HT1080 (cell line): Measurements from ENCODE around the gene CCNH. TPM values are rescaled to one million over a fixed set of nuclear protein-coding genes. Genes with fewer than 3 reads are reported as not detected.

ENCODE experiments used
- DNase-seq: peaks from one replicate; pipeline ENCODE4 v3.0.0-alpha.2; 2015; ENCODE audit warnings: low read depth
- small RNA-seq: library from RNA; depleted of rRNA; stranded (forward); fragments of <200 nt; gene quantifications from one replicate; pipeline ENCODE3, GENCODE V24; 2014
- total RNA-seq: library from RNA; depleted of rRNA; stranded (reverse); fragments of >200 nt; shearing (Covaris generic); gene quantifications from 2 replicates; pipeline ENCODE4 v1.2.3, GENCODE V29; 2014; rRNA removed

Gene CCNH
- total RNA-seq, 1 experiment from 2014 or later: 96.5 TPM

GRCh38 chr5:87361536-87362213 is 51.1 kb downstream of the CCNH start:
- no peak for DNase-seq

- DNase-seq: no peak
Measured at GRCh38 chr5:87361031-87361445, 51.7 kb downstream of the CCNH start.

- DNase-seq: no peak
Measured at GRCh38 chr5:87360132-87360531, 52.6 kb downstream of the CCNH start.

GRCh38 chr5:87359106-87359505 is 53.6 kb downstream of the CCNH start:
- no peak for DNase-seq

GRCh38 chr5:87354496-87354895 is 58.2 kb downstream of the CCNH start:
- no peak for DNase-seq

- no peak for DNase-seq
Measured at GRCh38 chr5:87347841-87348240, 64.9 kb downstream of the CCNH start.

GRCh38 chr5:87347272-87347671 is 65.5 kb downstream of the CCNH start:
- DNase-seq: no peak

Small RNAs within 50 kb of the gene (small RNA-seq; reads per million reads assigned to genes)
- not detected for gene RNU6-727P

Other genes starting within 250 kb of the CCNH start
- 65.9 and 79.3 TPM in 2 replicates for gene RASA1, start 145.0 kb downstream of the CCNH start, total RNA-seq